Measurements from ENCODE around the gene C19orf33. TPM values are rescaled to one million over a fixed set of nuclear protein-coding genes. Genes with fewer than 3 reads are reported as not detected.

The C19orf33 gene
- total RNA-seq, 1 experiment from 2014 or later, result 135 TPM

GRCh38 chr19:38323291-38323690, 19.2 kb downstream of the C19orf33 start:
- H3K27me3 ChIP-seq (ENCODE audit: insufficient read depth, low read length), result no peaks in the 10 kb centered on the region
- no peaks in the 10 kb centered on the region for H3K9me3 ChIP-seq (ENCODE audit: control insufficient read depth in 1 of 2, insufficient read depth in 1 of 2, low read depth in 1 of 2, low read length in 2 of 2)
- H3K4me3 ChIP-seq (replicated peaks in 1 of 2; ENCODE audit: low read depth in 1 of 2, low read length in 2 of 2), result no peak overlapping the region
- H3K36me3 ChIP-seq (ENCODE audit: control insufficient read depth in 1 of 2, insufficient read depth in 2 of 2, low read length in 2 of 2), result peaks cover 11 to 20% of the 10 kb centered on the region in 2 experiments; a peak in 3 of 4 replicates
- ATAC-seq, result no peak
- ChIA-PET POLR2A (no interaction called here), RAD21 (ENCODE audit: low non-redundant PET in 1 of 2, low total read pairs in 2 of 2, uncharacterized antibody in 2 of 2, unreplicated experiment in 2 of 2) (no interaction called here), CTCF (no interaction called here)
- no peak for DNase-seq (ENCODE audit: low read depth, low spot score)
- BruUV-seq (replicated peaks), result no TSS peak
- no peaks in the 10 kb centered on the region for H4K20me1 ChIP-seq (ENCODE audit: insufficient read depth)
- intact Hi-C loops (cut with micrococcal nuclease), result no loop called here
- no peak overlapping the region for H3K4me2 ChIP-seq (ENCODE audit: low read length)
- peaks cover 30% of the 10 kb centered on the region for H3K79me2 ChIP-seq (ENCODE audit: insufficient read depth, low read length)
- no peak overlapping the region for H3K9ac ChIP-seq (ENCODE audit: low read length)
- H3K9me2 ChIP-seq (ENCODE audit: insufficient read depth), result no peaks in the 10 kb centered on the region
- TF ChIP-seq SP1 (IDR thresholded peaks at IDR 0.05; ENCODE audit: low read depth) (no peak), ELF1 (IDR thresholded peaks at IDR 0.05; ENCODE audit: borderline replicate concordance, low read depth) (no peak), EZH2phosphoT487 (IDR thresholded peaks at IDR 0.05; ENCODE audit: borderline replicate concordance) (no peak), TCF7L2 (IDR thresholded peaks at IDR 0.05; ENCODE audit: borderline replicate concordance, extremely low read depth, insufficient read depth, insufficient read length) (no peak), EGR1 (IDR thresholded peaks at IDR 0.05; ENCODE audit: low read depth) (no peak), ZNF274 (IDR thresholded peaks at IDR 0.05; ENCODE audit: low read depth, low read length) (no peak), JUND (IDR thresholded peaks at IDR 0.05) (no peak), CBX3 (IDR thresholded peaks at IDR 0.05; ENCODE audit: low read depth) (no peak), POLR2AphosphoS5 (IDR thresholded peaks at IDR 0.05; ENCODE audit: low read depth, low read length) (no peak), YY1 (IDR thresholded peaks at IDR 0.05; ENCODE audit: extremely low read depth, insufficient replicate concordance, low read depth, low read length) (no peak), ZFX (IDR thresholded peaks at IDR 0.05) (no peak)
- H3K4me1 ChIP-seq (ENCODE audit: control insufficient read depth in 1 of 2, insufficient read depth in 2 of 2, low read length in 2 of 2), result peaks cover 8 to 33% of the 10 kb centered on the region in 2 experiments
- no peak overlapping the region for H2AFZ ChIP-seq (ENCODE audit: low read depth, low read length, poor library complexity, severe bottlenecking)
- no peak overlapping the region for H3K27ac ChIP-seq (ENCODE audit: low read depth, low read length)

GRCh38 chr19:38324431-38324830, 20.4 kb downstream of the C19orf33 start:
- H3K9ac ChIP-seq (ENCODE audit: low read length), result no peak overlapping the region
- H3K4me3 ChIP-seq (replicated peaks in 1 of 2; ENCODE audit: low read depth in 1 of 2, low read length in 2 of 2), result no peak overlapping the region
- ATAC-seq (no peak), DNase-seq (ENCODE audit: low read depth, low spot score) (no peak)
- ChIA-PET POLR2A (no interaction called here), CTCF (no interaction called here), RAD21 (ENCODE audit: low non-redundant PET in 1 of 2, low total read pairs in 2 of 2, uncharacterized antibody in 2 of 2, unreplicated experiment in 2 of 2) (no interaction called here)
- intact Hi-C loops (cut with micrococcal nuclease), result no loop called here
- no peaks in the 10 kb centered on the region for H3K27me3 ChIP-seq (ENCODE audit: insufficient read depth, low read length)
- no peaks in the 10 kb centered on the region for H4K20me1 ChIP-seq (ENCODE audit: insufficient read depth)
- no peak for TF ChIP-seq ATF3 (IDR thresholded peaks at IDR 0.05)
- no peak for TF ChIP-seq ZFX (IDR thresholded peaks at IDR 0.05)
- TF ChIP-seq EZH2 (IDR thresholded peaks at IDR 0.05), result no peak
- TF ChIP-seq SIN3A (IDR thresholded peaks at IDR 0.05; ENCODE audit: low read depth), result no peak
- no peak for TF ChIP-seq ELF1 (IDR thresholded peaks at IDR 0.05; ENCODE audit: borderline replicate concordance, low read depth)
- TF ChIP-seq EZH2phosphoT487 (IDR thresholded peaks at IDR 0.05; ENCODE audit: borderline replicate concordance), result no peak
- no peaks in the 10 kb centered on the region for H3K9me3 ChIP-seq (ENCODE audit: control insufficient read depth in 1 of 2, insufficient read depth in 1 of 2, low read depth in 1 of 2, low read length in 2 of 2)
- H3K4me1 ChIP-seq (ENCODE audit: control insufficient read depth in 1 of 2, insufficient read depth in 2 of 2, low read length in 2 of 2), result peaks cover 2 to 23% of the 10 kb centered on the region in 2 experiments; a peak in 3 of 4 replicates
- BruUV-seq (replicated peaks), result no TSS peak
- H3K27ac ChIP-seq (ENCODE audit: low read depth, low read length), result no peak overlapping the region
- H3K9me2 ChIP-seq (ENCODE audit: insufficient read depth), result no peaks in the 10 kb centered on the region
- H2AFZ ChIP-seq (ENCODE audit: low read depth, low read length, poor library complexity, severe bottlenecking), result no peak overlapping the region
- peaks cover 12 to 20% of the 10 kb centered on the region in 2 experiments; a peak in 3 of 4 replicates for H3K36me3 ChIP-seq (ENCODE audit: control insufficient read depth in 1 of 2, insufficient read depth in 2 of 2, low read length in 2 of 2)
- no peak overlapping the region for H3K4me2 ChIP-seq (ENCODE audit: low read length)
- peaks cover 30% of the 10 kb centered on the region for H3K79me2 ChIP-seq (ENCODE audit: insufficient read depth, low read length)
